ENCODE results near the gene MAP3K14.

Gene MAP3K14

DNA sequence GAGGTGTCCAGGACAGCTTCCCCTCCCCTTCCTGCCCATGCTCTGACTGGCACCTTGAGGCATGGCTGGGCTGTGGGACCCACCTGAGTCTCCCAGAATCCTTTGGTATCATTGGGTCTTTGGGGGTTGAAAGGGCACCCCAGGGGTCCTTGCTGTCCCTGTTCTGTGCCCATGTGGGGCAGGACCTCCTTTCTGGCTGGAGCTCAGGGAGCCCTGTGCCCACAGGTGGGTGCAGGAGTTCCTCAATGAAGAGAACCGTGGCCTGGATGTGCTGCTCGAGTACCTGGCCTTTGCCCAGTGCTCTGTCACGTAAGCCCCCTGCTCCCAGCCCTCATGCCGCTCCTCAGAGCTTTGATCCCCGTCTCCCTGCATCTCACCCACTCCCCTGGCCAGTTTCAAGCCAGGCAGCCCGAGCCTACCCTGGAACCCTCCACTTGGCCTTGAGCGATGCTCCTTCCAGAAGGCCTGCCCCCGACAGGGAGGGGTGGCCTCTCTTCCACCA lies 83.3 kb downstream of the MAP3K14 start:
- no peak overlapping the region for H2BK12ac ChIP-seq (ENCODE audit: low read length)

GRCh38 chr17:45232514-45233422 lies 84.1 kb downstream of the MAP3K14 start:
- H3K27ac ChIP-seq (ENCODE audit: low read depth, low read length) = no peak overlapping the region
- H4K91ac ChIP-seq (ENCODE audit: low read depth, low read length) = no peak overlapping the region
- H3K4ac ChIP-seq (ENCODE audit: low read depth, low read length) = no peak overlapping the region
- no peak overlapping the region for H2BK5ac ChIP-seq (ENCODE audit: low read depth, low read length, poor library complexity)
- H2AFZ ChIP-seq (ENCODE audit: insufficient read depth, low read length, poor library complexity) = no peak overlapping the region
- no peak for DNase-seq
- WGBS (ENCODE audit: extremely low coverage, insufficient coverage, insufficient read length) = no CpG with 5 or more reads among the region's 9 CpGs
- no peak overlapping the region for H3K14ac ChIP-seq (ENCODE audit: low read length)
- H4K12ac ChIP-seq (ENCODE audit: low read depth, low read length) = no peak overlapping the region
- peak overlapping the region; percentile 21 for H3K4me3 ChIP-seq (ENCODE audit: low read depth, low read length)
- H2BK12ac ChIP-seq (ENCODE audit: low read length) = no peak overlapping the region
- no peak overlapping the region for H3K23ac ChIP-seq (ENCODE audit: low read length)
- no peaks in the 10 kb centered on the region for H3K27me3 ChIP-seq (ENCODE audit: insufficient read depth, low read length)
- no peak overlapping the region for H2AK5ac ChIP-seq (ENCODE audit: low read length)
- H3K9ac ChIP-seq (ENCODE audit: low read length) = no peak overlapping the region
- H3K4me2 ChIP-seq (ENCODE audit: low read length) = no peak overlapping the region
- H3K18ac ChIP-seq (ENCODE audit: low read length) = no peak overlapping the region
- H3K79me1 ChIP-seq (ENCODE audit: low read length) = no peaks in the 10 kb centered on the region
- H4K8ac ChIP-seq (ENCODE audit: low read depth, low read length) = no peak overlapping the region
- no peaks in the 10 kb centered on the region for H3K36me3 ChIP-seq (ENCODE audit: control insufficient read depth in 1 of 2, insufficient read depth in 2 of 2, low read length in 2 of 2)
- no peaks in the 10 kb centered on the region for H3K79me2 ChIP-seq (ENCODE audit: control insufficient read depth, insufficient read depth, low read length, poor library complexity)
- H3K4me1 ChIP-seq (ENCODE audit: control insufficient read depth in 1 of 2, insufficient read depth in 2 of 2, low read length in 2 of 2) = peaks cover 10 to 14% of the 10 kb centered on the region in 2 experiments
- H3K9me3 ChIP-seq (ENCODE audit: insufficient read depth, low read depth, low read length) = peaks cover 2% of the 10 kb centered on the region
- H2BK120ac ChIP-seq (ENCODE audit: insufficient read depth, low read length, poor library complexity) = no peak overlapping the region

More for the DNA sequence above, 83.3 kb downstream of the MAP3K14 start:
- no peaks in the 10 kb centered on the region for H3K27me3 ChIP-seq (ENCODE audit: insufficient read depth, low read length)
- H3K4me3 ChIP-seq (ENCODE audit: low read depth, low read length) = no peak overlapping the region
- H2BK120ac ChIP-seq (ENCODE audit: insufficient read depth, low read length, poor library complexity) = no peak overlapping the region
- no peak overlapping the region for H4K8ac ChIP-seq (ENCODE audit: low read depth, low read length)
- no peaks in the 10 kb centered on the region for H3K36me3 ChIP-seq (ENCODE audit: control insufficient read depth in 1 of 2, insufficient read depth in 2 of 2, low read length in 2 of 2)
- H3K23ac ChIP-seq (ENCODE audit: low read length) = no peak overlapping the region
- H3K79me2 ChIP-seq (ENCODE audit: control insufficient read depth, insufficient read depth, low read length, poor library complexity) = no peaks in the 10 kb centered on the region
- H2BK5ac ChIP-seq (ENCODE audit: low read depth, low read length, poor library complexity) = no peak overlapping the region
- H3K79me1 ChIP-seq (ENCODE audit: low read length) = no peaks in the 10 kb centered on the region
- H3K9me3 ChIP-seq (ENCODE audit: insufficient read depth, low read depth, low read length) = peaks cover 2% of the 10 kb centered on the region
- H3K14ac ChIP-seq (ENCODE audit: low read length) = no peak overlapping the region
- no CpG with 5 or more reads among the region's 8 CpGs for WGBS (ENCODE audit: extremely low coverage, insufficient coverage, insufficient read length)
- no peak overlapping the region for H4K12ac ChIP-seq (ENCODE audit: low read depth, low read length)
- H3K9ac ChIP-seq (ENCODE audit: low read length) = no peak overlapping the region
- peaks cover 9 to 14% of the 10 kb centered on the region in 2 experiments for H3K4me1 ChIP-seq (ENCODE audit: control insufficient read depth in 1 of 2, insufficient read depth in 2 of 2, low read length in 2 of 2)
- H4K91ac ChIP-seq (ENCODE audit: low read depth, low read length) = no peak overlapping the region
- no peak overlapping the region for H3K4me2 ChIP-seq (ENCODE audit: low read length)
- no peak overlapping the region for H3K18ac ChIP-seq (ENCODE audit: low read length)
- no peak for DNase-seq
- no peak overlapping the region for H2AFZ ChIP-seq (ENCODE audit: insufficient read depth, low read length, poor library complexity)
- no peak overlapping the region for H2AK5ac ChIP-seq (ENCODE audit: low read length)
- H3K27ac ChIP-seq (ENCODE audit: low read depth, low read length) = no peak overlapping the region
- no peak overlapping the region for H3K4ac ChIP-seq (ENCODE audit: low read depth, low read length)

DNA sequence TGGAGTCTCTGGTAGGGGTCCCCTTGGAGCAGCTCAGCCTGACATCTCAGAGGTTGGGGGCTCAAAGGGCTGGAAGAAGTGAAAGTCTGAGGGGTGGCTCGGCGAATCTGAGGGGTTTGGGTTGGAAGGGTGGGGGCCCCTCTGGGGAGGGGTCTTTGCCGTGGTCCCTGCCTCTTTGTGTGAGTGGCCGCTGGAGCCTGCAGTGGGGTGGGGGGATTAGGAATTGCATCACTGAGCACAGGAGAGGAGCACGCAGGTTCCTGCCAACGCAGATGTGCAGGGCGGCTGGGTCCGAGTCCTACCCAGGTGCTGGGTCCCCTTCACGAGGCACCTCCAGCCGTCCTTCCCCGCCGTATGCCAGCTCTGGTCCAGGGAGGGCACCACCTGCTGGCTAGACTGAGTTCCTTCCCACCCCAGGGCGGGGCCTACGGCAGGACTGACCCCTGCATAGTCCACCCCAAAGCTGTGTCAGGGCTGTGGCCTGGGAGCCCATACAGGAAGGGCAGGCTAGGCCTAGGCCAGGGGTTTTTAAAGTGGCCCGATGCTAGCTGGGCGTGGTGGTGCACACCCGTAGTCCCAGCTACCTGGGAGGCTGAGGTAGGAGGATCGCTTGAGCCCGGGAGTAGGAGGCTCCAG lies 85.2 kb downstream of the MAP3K14 start:
- Histone ChIP-seq H2BK5ac (ENCODE audit: low read depth, low read length, poor library complexity) (no peak overlapping the region), H3K18ac (ENCODE audit: low read length) (no peak overlapping the region), H3K4ac (ENCODE audit: low read depth, low read length) (no peak overlapping the region), H3K14ac (ENCODE audit: low read length) (no peak overlapping the region), H2BK12ac (ENCODE audit: low read length) (no peak overlapping the region), H4K91ac (ENCODE audit: low read depth, low read length) (no peak overlapping the region), H3K79me1 (ENCODE audit: low read length) (no peaks in the 10 kb centered on the region), H3K79me2 (ENCODE audit: control insufficient read depth, insufficient read depth, low read length, poor library complexity) (no peaks in the 10 kb centered on the region), H3K4me3 (ENCODE audit: low read depth, low read length) (no peak overlapping the region), H2BK120ac (ENCODE audit: insufficient read depth, low read length, poor library complexity) (no peak overlapping the region), H3K23ac (ENCODE audit: low read length) (no peak overlapping the region), H3K36me3 (ENCODE audit: control insufficient read depth in 1 of 2, insufficient read depth in 2 of 2, low read length in 2 of 2) (no peaks in the 10 kb centered on the region), H2AK5ac (ENCODE audit: low read length) (no peak overlapping the region), H4K12ac (ENCODE audit: low read depth, low read length) (no peak overlapping the region), H3K4me1 (ENCODE audit: control insufficient read depth in 1 of 2, insufficient read depth in 2 of 2, low read length in 2 of 2) (peaks cover 10 to 14% of the 10 kb centered on the region in 2 experiments), H3K27me3 (ENCODE audit: insufficient read depth, low read length) (no peaks in the 10 kb centered on the region), H3K4me2 (ENCODE audit: low read length) (no peak overlapping the region), H2AFZ (ENCODE audit: insufficient read depth, low read length, poor library complexity) (no peak overlapping the region), H3K9me3 (ENCODE audit: insufficient read depth, low read depth, low read length) (peaks cover 2% of the 10 kb centered on the region), H4K8ac (ENCODE audit: low read depth, low read length) (no peak overlapping the region), H3K27ac (ENCODE audit: low read depth, low read length) (no peak overlapping the region), H3K9ac (ENCODE audit: low read length) (no peak overlapping the region)
- peak in 1 of 2 donors; percentile 53 for DNase-seq
- no CpG with 5 or more reads among the region's 19 CpGs for WGBS (ENCODE audit: extremely low coverage, insufficient coverage, insufficient read length)

- Histone ChIP-seq H2BK120ac (ENCODE audit: insufficient read depth, low read length, poor library complexity) (no peak overlapping the region), H3K27ac (ENCODE audit: low read depth, low read length) (no peak overlapping the region), H4K8ac (ENCODE audit: low read depth, low read length) (no peak overlapping the region), H3K4me2 (ENCODE audit: low read length) (no peak overlapping the region), H3K18ac (ENCODE audit: low read length) (no peak overlapping the region), H3K4me3 (ENCODE audit: low read depth, low read length) (no peak overlapping the region), H2BK12ac (ENCODE audit: low read length) (no peak overlapping the region), H2AFZ (ENCODE audit: insufficient read depth, low read length, poor library complexity) (no peak overlapping the region), H4K91ac (ENCODE audit: low read depth, low read length) (no peak overlapping the region), H3K79me2 (ENCODE audit: control insufficient read depth, insufficient read depth, low read length, poor library complexity) (no peaks in the 10 kb centered on the region), H3K79me1 (ENCODE audit: low read length) (no peaks in the 10 kb centered on the region), H2BK5ac (ENCODE audit: low read depth, low read length, poor library complexity) (no peak overlapping the region), H4K12ac (ENCODE audit: low read depth, low read length) (no peak overlapping the region), H3K36me3 (ENCODE audit: control insufficient read depth in 1 of 2, insufficient read depth in 2 of 2, low read length in 2 of 2) (no peaks in the 10 kb centered on the region), H3K9me3 (ENCODE audit: insufficient read depth, low read depth, low read length) (peaks cover 2% of the 10 kb centered on the region), H3K27me3 (ENCODE audit: insufficient read depth, low read length) (no peaks in the 10 kb centered on the region), H3K4ac (ENCODE audit: low read depth, low read length) (no peak overlapping the region), H3K4me1 (ENCODE audit: control insufficient read depth in 1 of 2, insufficient read depth in 2 of 2, low read length in 2 of 2) (peaks cover 10 to 14% of the 10 kb centered on the region in 2 experiments), H3K14ac (ENCODE audit: low read length) (no peak overlapping the region), H2AK5ac (ENCODE audit: low read length) (peak overlapping the region; percentile 32), H3K9ac (ENCODE audit: low read length) (no peak overlapping the region), H3K23ac (ENCODE audit: low read length) (no peak overlapping the region)
- peak in 1 of 2 donors; percentile 4 for DNase-seq
- WGBS (ENCODE audit: extremely low coverage, insufficient coverage, insufficient read length) = no CpG with 5 or more reads among the region's 12 CpGs
These were observed 85.9 kb downstream of the MAP3K14 start for GRCh38 chr17:45230787-45231480.
